Endothelial cell (in vitro differentiated cells): ENCODE results near the gene SPARCL1. TPM values are rescaled to one million over a fixed set of nuclear protein-coding genes. Genes with fewer than 3 reads are reported as not detected.

Experiments used
- DNase-seq: peaks from one replicate; pipeline ENCODE4 v3.0.0; 2021; ENCODE audit warnings: low spot score
- H3K27ac Mint-ChIP-seq: one replicate; pipeline ENCODE4 v1.8.0; 2021; ENCODE audit warnings: mixed read lengths, inconsistent platforms; ENCODE audit not compliant: unreplicated experiment
- H3K27me3 Mint-ChIP-seq: one replicate; pipeline ENCODE4 v1.8.0; 2021; ENCODE audit warnings: mild to moderate bottlenecking, moderate library complexity, mixed read lengths, inconsistent platforms; ENCODE audit not compliant: unreplicated experiment
- H3K36me3 Mint-ChIP-seq: one replicate; pipeline ENCODE4 v1.8.0; 2021; ENCODE audit warnings: mild to moderate bottlenecking, low read depth, mixed read lengths, inconsistent platforms; ENCODE audit not compliant: unreplicated experiment
- H3K4me1 Mint-ChIP-seq: one replicate; pipeline ENCODE4 v1.8.0; 2021; ENCODE audit warnings: mild to moderate bottlenecking, mixed read lengths, inconsistent platforms; ENCODE audit not compliant: unreplicated experiment
- H3K4me3 Mint-ChIP-seq: one replicate; pipeline ENCODE4 v1.8.0; 2021; ENCODE audit warnings: mild to moderate bottlenecking, mixed read lengths, inconsistent platforms; ENCODE audit not compliant: unreplicated experiment
- H3K9me3 Mint-ChIP-seq: one replicate; pipeline ENCODE4 v1.8.0; 2021; ENCODE audit warnings: mixed read lengths, inconsistent platforms; ENCODE audit not compliant: unreplicated experiment
- total RNA-seq: library from RNA; stranded (reverse); fragmentation: NEBNext Ultra II Directional; extraction: Animal tissue kit (Norgen Biotek cat#: 25700); gene quantifications from one replicate; pipeline ENCODE4 v1.2.1, GENCODE V29; 2021; ENCODE audit not compliant: unreplicated experiment
- TF ChIP-seq, protein P1 (sequence below): fragments of 200-600 bp; sonication (generic); IDR thresholded peaks from one replicate; pipeline ENCODE4 v1.5.0; 2021; ENCODE audit warnings: antibody characterized with exemption; ENCODE audit not compliant: unreplicated experiment

The SPARCL1 gene
- total RNA-seq, 1 donor from 2014 or later, result 3.3 TPM

- Mint-ChIP-seq H3K4me1 (peaks cover 15% of the 10 kb centered on the region), H3K9me3 (no peaks in the 10 kb centered on the region), H3K27me3 (peaks cover 2% of the 10 kb centered on the region), H3K27ac (no peak overlapping the region), H3K36me3 (no peaks in the 10 kb centered on the region), H3K4me3 (no peak overlapping the region)
- TF ChIP-seq, protein P1, sequence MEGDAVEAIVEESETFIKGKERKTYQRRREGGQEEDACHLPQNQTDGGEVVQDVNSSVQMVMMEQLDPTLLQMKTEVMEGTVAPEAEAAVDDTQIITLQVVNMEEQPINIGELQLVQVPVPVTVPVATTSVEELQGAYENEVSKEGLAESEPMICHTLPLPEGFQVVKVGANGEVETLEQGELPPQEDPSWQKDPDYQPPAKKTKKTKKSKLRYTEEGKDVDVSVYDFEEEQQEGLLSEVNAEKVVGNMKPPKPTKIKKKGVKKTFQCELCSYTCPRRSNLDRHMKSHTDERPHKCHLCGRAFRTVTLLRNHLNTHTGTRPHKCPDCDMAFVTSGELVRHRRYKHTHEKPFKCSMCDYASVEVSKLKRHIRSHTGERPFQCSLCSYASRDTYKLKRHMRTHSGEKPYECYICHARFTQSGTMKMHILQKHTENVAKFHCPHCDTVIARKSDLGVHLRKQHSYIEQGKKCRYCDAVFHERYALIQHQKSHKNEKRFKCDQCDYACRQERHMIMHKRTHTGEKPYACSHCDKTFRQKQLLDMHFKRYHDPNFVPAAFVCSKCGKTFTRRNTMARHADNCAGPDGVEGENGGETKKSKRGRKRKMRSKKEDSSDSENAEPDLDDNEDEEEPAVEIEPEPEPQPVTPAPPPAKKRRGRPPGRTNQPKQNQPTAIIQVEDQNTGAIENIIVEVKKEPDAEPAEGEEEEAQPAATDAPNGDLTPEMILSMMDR, result no peak
- no peak for DNase-seq
These were observed 22.0 kb downstream of the SPARCL1 start for GRCh38 chr4:87506974-87507701.

- Mint-ChIP-seq H3K9me3 (no peaks in the 10 kb centered on the region), H3K4me1 (peaks cover 10% of the 10 kb centered on the region), H3K27ac (no peak overlapping the region), H3K27me3 (no peaks in the 10 kb centered on the region), H3K36me3 (no peaks in the 10 kb centered on the region), H3K4me3 (no peak overlapping the region)
- TF ChIP-seq, protein P1, result no peak
- no peak for DNase-seq
These were observed 23.3 kb downstream of the SPARCL1 start for GRCh38 chr4:87505862-87506261.

- H3K27me3 Mint-ChIP-seq, result no peaks in the 10 kb centered on the region
- TF ChIP-seq, protein P1, result no peak
- H3K4me3 Mint-ChIP-seq, result no peak overlapping the region
- no peaks in the 10 kb centered on the region for H3K9me3 Mint-ChIP-seq
- H3K36me3 Mint-ChIP-seq, result no peaks in the 10 kb centered on the region
- peaks cover 10% of the 10 kb centered on the region for H3K4me1 Mint-ChIP-seq
- no peak overlapping the region for H3K27ac Mint-ChIP-seq
- DNase-seq, result no peak
These were observed 26.5 kb downstream of the SPARCL1 start for GRCh38 chr4:87502580-87503238.

GRCh38 chr4:87500092-87500462 is 29.1 kb downstream of the SPARCL1 start:
- H3K36me3 Mint-ChIP-seq, result no peaks in the 10 kb centered on the region
- no peak overlapping the region for H3K27ac Mint-ChIP-seq
- no peaks in the 10 kb centered on the region for H3K9me3 Mint-ChIP-seq
- H3K4me1 Mint-ChIP-seq, result peaks cover 10% of the 10 kb centered on the region
- TF ChIP-seq, protein P1, result no peak
- no peak for DNase-seq
- no peak overlapping the region for H3K4me3 Mint-ChIP-seq
- no peaks in the 10 kb centered on the region for H3K27me3 Mint-ChIP-seq
